Activated CD8-positive, alpha-beta T cell treated with anti-CD3 and anti-CD28 coated beads, Interleukin-2, amount 10 ng/mL, durations not matched to agents 7 days and 5 days (primary cell): ENCODE data around the gene OR2T35. TPM values are rescaled to one million over a fixed set of nuclear protein-coding genes. Genes with fewer than 3 reads are reported as not detected.
"Not testable (repeated sequence)": the region's sequence is repeated elsewhere in the genome, so short reads cannot be mapped to it uniquely, and the experiment has no call there.

Experiments used
- ATAC-seq: fragments of 150-1000 bp; cut with Tn5 transposase; one replicate; pipeline ENCODE4 v1.10.0; 2021; ENCODE audit warnings: moderate library complexity
- CTCF ChIA-PET: fragments of 350-600 bp; sonication (Branson Sonifier 250); formaldehyde crosslinking; loops from one replicate; lab custom pipeline; 2021; ENCODE audit warnings: antibody characterized with exemption; lab: Charles Lee
- POLR2A ChIA-PET: fragments of 350-600 bp; sonication (Branson Sonifier 250); formaldehyde crosslinking; loops from one replicate; lab custom pipeline; 2021; ENCODE audit warnings: antibody characterized with exemption; lab: Charles Lee
- DNase-seq: peaks from one replicate; pipeline ENCODE4 v3.0.0-alpha.2; 2020
- H3K27ac Mint-ChIP-seq: one replicate; pipeline ENCODE4 v1.8.0; 2021; ENCODE audit warnings: mild to moderate bottlenecking, mixed read lengths
- H3K27me3 Mint-ChIP-seq: one replicate; pipeline ENCODE4 v1.8.0; 2021; ENCODE audit warnings: low read depth, mixed read lengths
- H3K36me3 Mint-ChIP-seq: one replicate; pipeline ENCODE4 v1.8.0; 2021; ENCODE audit warnings: low read depth, mixed read lengths
- H3K4me1 Mint-ChIP-seq: one replicate; pipeline ENCODE4 v1.8.0; 2021; ENCODE audit warnings: low read depth, mixed read lengths
- H3K4me3 Mint-ChIP-seq: one replicate; pipeline ENCODE4 v1.8.0; 2021; ENCODE audit warnings: mild to moderate bottlenecking, mixed read lengths
- H3K9me3 Mint-ChIP-seq: one replicate; pipeline ENCODE4 v1.8.0; 2022; ENCODE audit warnings: mixed read lengths; ENCODE audit not compliant: insufficient read depth
- total RNA-seq, 2 experiments: library from RNA; stranded (reverse); gene quantifications; one replicate each; pipeline ENCODE4 v1.2.3, GENCODE V29; 2021

Gene OR2T35
- total RNA-seq = not detected

GRCh38 chr1:248645178-248645577, at the start of gene OR2T35:
TSS of gene OR2T35 (minus strand) at chr1:248645278. CDS start at chr1:248639258, 6,020 bp downstream.
- DNase-seq, H3K36me3 Mint-ChIP-seq, ATAC-seq, H3K27ac Mint-ChIP-seq, H3K4me3 Mint-ChIP-seq, CTCF ChIA-PET, POLR2A ChIA-PET, H3K4me1 Mint-ChIP-seq, H3K27me3 Mint-ChIP-seq, H3K9me3 Mint-ChIP-seq: not testable (repeated sequence)

GRCh38 chr1:248691567-248692155, 46.6 kb upstream of the OR2T35 start:
- ChIA-PET CTCF (no interaction called here), POLR2A (no interaction called here)
- H3K9me3 Mint-ChIP-seq = peaks cover 12% of the 10 kb centered on the region
- DNase-seq (no peak), ATAC-seq (no peak)
- H3K27me3 Mint-ChIP-seq = peaks cover 2% of the 10 kb centered on the region
- no peak overlapping the region for H3K27ac Mint-ChIP-seq
- no peaks in the 10 kb centered on the region for H3K36me3 Mint-ChIP-seq
- no peak overlapping the region for H3K4me3 Mint-ChIP-seq
- H3K4me1 Mint-ChIP-seq = no peaks in the 10 kb centered on the region

GRCh38 chr1:248688527-248689298, 43.6 kb upstream of the OR2T35 start:
- DNase-seq (no peak), ATAC-seq (no peak)
- H3K9me3 Mint-ChIP-seq = peaks cover 12% of the 10 kb centered on the region
- POLR2A ChIA-PET = no interaction called here
- CTCF ChIA-PET = no interaction called here
- no peaks in the 10 kb centered on the region for H3K36me3 Mint-ChIP-seq
- no peak overlapping the region for H3K27ac Mint-ChIP-seq
- peaks cover 2% of the 10 kb centered on the region for H3K27me3 Mint-ChIP-seq
- H3K4me1 Mint-ChIP-seq = no peaks in the 10 kb centered on the region
- H3K4me3 Mint-ChIP-seq = no peak overlapping the region

- CTCF ChIA-PET = interaction anchor here (1.1 to 1.5 kb wide), 4 partner anchors 65 to 282 kb away, joined by 3 to 6 read pairs (median 4); no protein-coding TSS in a partner anchor
- DNase-seq = peak; percentile 28
These were observed 41.7 kb upstream of the OR2T35 start for GRCh38 chr1:248686815-248687214.

GRCh38 chr1:248681651-248682050, 36.6 kb upstream of the OR2T35 start:
- H3K4me3 Mint-ChIP-seq = no peak overlapping the region
- H3K27me3 Mint-ChIP-seq = peaks cover 2% of the 10 kb centered on the region
- CTCF ChIA-PET = no interaction called here
- no peaks in the 10 kb centered on the region for H3K36me3 Mint-ChIP-seq
- DNase-seq (no peak), ATAC-seq (no peak)
- no peaks in the 10 kb centered on the region for H3K4me1 Mint-ChIP-seq
- peaks cover 5% of the 10 kb centered on the region for H3K9me3 Mint-ChIP-seq
- POLR2A ChIA-PET = no interaction called here
- no peak overlapping the region for H3K27ac Mint-ChIP-seq

More at GRCh38 chr1:248686815-248687214, 41.7 kb upstream of the OR2T35 start:
- Mint-ChIP-seq H3K4me3 (no peak overlapping the region), H3K36me3 (no peaks in the 10 kb centered on the region), H3K27ac (no peak overlapping the region), H3K4me1 (no peaks in the 10 kb centered on the region), H3K27me3 (peaks cover 2% of the 10 kb centered on the region), H3K9me3 (peaks cover 12% of the 10 kb centered on the region)
- POLR2A ChIA-PET = no interaction called here
- ATAC-seq = peak; percentile 63

- H3K27me3 Mint-ChIP-seq = no peaks in the 10 kb centered on the region
- no peaks in the 10 kb centered on the region for H3K36me3 Mint-ChIP-seq
- CTCF ChIA-PET = no interaction called here
- no peak overlapping the region for H3K27ac Mint-ChIP-seq
- no peaks in the 10 kb centered on the region for H3K4me1 Mint-ChIP-seq
- DNase-seq (no peak), ATAC-seq (no peak)
- POLR2A ChIA-PET = no interaction called here
- no peak overlapping the region for H3K4me3 Mint-ChIP-seq
- H3K9me3 Mint-ChIP-seq = peaks cover 12% of the 10 kb centered on the region
These were observed 24.9 kb upstream of the OR2T35 start for GRCh38 chr1:248670003-248670402.

- CTCF ChIA-PET, DNase-seq, H3K4me1 Mint-ChIP-seq, ATAC-seq, POLR2A ChIA-PET, H3K27ac Mint-ChIP-seq, H3K9me3 Mint-ChIP-seq, H3K36me3 Mint-ChIP-seq, H3K27me3 Mint-ChIP-seq, H3K4me3 Mint-ChIP-seq: not testable (repeated sequence)
These were observed 18.6 kb upstream of the OR2T35 start for GRCh38 chr1:248663453-248664328.

- H3K4me3 Mint-ChIP-seq, H3K27me3 Mint-ChIP-seq, ATAC-seq, DNase-seq, H3K4me1 Mint-ChIP-seq, POLR2A ChIA-PET, CTCF ChIA-PET, H3K9me3 Mint-ChIP-seq, H3K36me3 Mint-ChIP-seq, H3K27ac Mint-ChIP-seq: not testable (repeated sequence)
These were observed 11.7 kb upstream of the OR2T35 start for GRCh38 chr1:248656797-248657196.

- ATAC-seq, CTCF ChIA-PET, H3K27me3 Mint-ChIP-seq, H3K4me1 Mint-ChIP-seq, POLR2A ChIA-PET, H3K4me3 Mint-ChIP-seq, H3K9me3 Mint-ChIP-seq, H3K36me3 Mint-ChIP-seq, H3K27ac Mint-ChIP-seq, DNase-seq: not testable (repeated sequence)
These were observed 10.3 kb upstream of the OR2T35 start, which contains the start of gene OR2T27 for GRCh38 chr1:248655354-248655753. TSS of gene OR2T27 (minus strand) at chr1:248655528. CDS start at chr1:248650884, 4,644 bp downstream.

GRCh38 chr1:248648770-248649536, 3.9 kb upstream of the OR2T35 start:
- H3K4me3 Mint-ChIP-seq, CTCF ChIA-PET, H3K9me3 Mint-ChIP-seq, ATAC-seq, H3K27ac Mint-ChIP-seq, H3K4me1 Mint-ChIP-seq, POLR2A ChIA-PET, H3K36me3 Mint-ChIP-seq, DNase-seq, H3K27me3 Mint-ChIP-seq: not testable (repeated sequence)

GRCh38 chr1:248642971-248643651, 2.0 kb downstream of the OR2T35 start:
- H3K27me3 Mint-ChIP-seq, H3K4me1 Mint-ChIP-seq, H3K9me3 Mint-ChIP-seq, CTCF ChIA-PET, H3K4me3 Mint-ChIP-seq, DNase-seq, ATAC-seq, H3K27ac Mint-ChIP-seq, H3K36me3 Mint-ChIP-seq, POLR2A ChIA-PET: not testable (repeated sequence)
